NCI-H1105 (cell line): ENCODE data around the gene C4orf50.

Experiments used
- DNase-seq: peaks from one replicate; lab custom pipeline; 2025; lab: John Stamatoyannopoulos, UW

C4orf50 gene

GRCh38 chr4:6043843-6044242 lies 25.6 kb upstream of the C4orf50 start:
- no peak for DNase-seq

- no peak for DNase-seq
Measured at GRCh38 chr4:6043188-6043587, 25.0 kb upstream of the C4orf50 start.

GRCh38 chr4:6042293-6043063 lies 24.2 kb upstream of the C4orf50 start:
- DNase-seq = no peak

GRCh38 chr4:6041800-6042199 lies 23.6 kb upstream of the C4orf50 start:
- no peak for DNase-seq

- no peak for DNase-seq
Measured at GRCh38 chr4:6038711-6039110, 20.5 kb upstream of the C4orf50 start.

GRCh38 chr4:6035786-6036185 lies 17.6 kb upstream of the C4orf50 start:
- no peak for DNase-seq

GRCh38 chr4:6033381-6033780 lies 15.2 kb upstream of the C4orf50 start:
- no peak for DNase-seq

- no peak for DNase-seq
Measured at GRCh38 chr4:6032249-6033244, 14.3 kb upstream of the C4orf50 start.

GRCh38 chr4:6031846-6032245 lies 13.6 kb upstream of the C4orf50 start:
- DNase-seq = no peak

GRCh38 chr4:6030679-6031078 lies 12.4 kb upstream of the C4orf50 start:
- DNase-seq = no peak

GRCh38 chr4:6029254-6029653 lies 11.0 kb upstream of the C4orf50 start:
- DNase-seq = no peak

GRCh38 chr4:6028168-6028567 lies 9.9 kb upstream of the C4orf50 start:
- no peak for DNase-seq

GRCh38 chr4:6027392-6027791 lies 9.2 kb upstream of the C4orf50 start:
- DNase-seq = no peak

- no peak for DNase-seq
Measured at GRCh38 chr4:6024313-6024960, 6.2 kb upstream of the C4orf50 start.

GRCh38 chr4:6023731-6024130 lies 5.5 kb upstream of the C4orf50 start:
- no peak for DNase-seq

- no peak for DNase-seq
Measured at GRCh38 chr4:6022607-6023288, 4.5 kb upstream of the C4orf50 start.

GRCh38 chr4:6021831-6022606 lies 3.8 kb upstream of the C4orf50 start:
- no peak for DNase-seq

- no peak for DNase-seq
Measured at GRCh38 chr4:6020613-6021012, 2.4 kb upstream of the C4orf50 start.

- peak; percentile 47 for DNase-seq
Measured at GRCh38 chr4:6019316-6020263, 1.4 kb upstream of the C4orf50 start.

GRCh38 chr4:6017800-6018199 lies 431 bp downstream of the C4orf50 start:
- no peak for DNase-seq
